GM19238 (cell line): ENCODE data around the gene PEA15.

ENCODE experiments used
- DNase-seq: peaks from one replicate; pipeline ENCODE4 v3.0.0; 2011; ENCODE audit warnings: low spot score; ENCODE audit not compliant: insufficient read length

The PEA15 gene

DNA sequence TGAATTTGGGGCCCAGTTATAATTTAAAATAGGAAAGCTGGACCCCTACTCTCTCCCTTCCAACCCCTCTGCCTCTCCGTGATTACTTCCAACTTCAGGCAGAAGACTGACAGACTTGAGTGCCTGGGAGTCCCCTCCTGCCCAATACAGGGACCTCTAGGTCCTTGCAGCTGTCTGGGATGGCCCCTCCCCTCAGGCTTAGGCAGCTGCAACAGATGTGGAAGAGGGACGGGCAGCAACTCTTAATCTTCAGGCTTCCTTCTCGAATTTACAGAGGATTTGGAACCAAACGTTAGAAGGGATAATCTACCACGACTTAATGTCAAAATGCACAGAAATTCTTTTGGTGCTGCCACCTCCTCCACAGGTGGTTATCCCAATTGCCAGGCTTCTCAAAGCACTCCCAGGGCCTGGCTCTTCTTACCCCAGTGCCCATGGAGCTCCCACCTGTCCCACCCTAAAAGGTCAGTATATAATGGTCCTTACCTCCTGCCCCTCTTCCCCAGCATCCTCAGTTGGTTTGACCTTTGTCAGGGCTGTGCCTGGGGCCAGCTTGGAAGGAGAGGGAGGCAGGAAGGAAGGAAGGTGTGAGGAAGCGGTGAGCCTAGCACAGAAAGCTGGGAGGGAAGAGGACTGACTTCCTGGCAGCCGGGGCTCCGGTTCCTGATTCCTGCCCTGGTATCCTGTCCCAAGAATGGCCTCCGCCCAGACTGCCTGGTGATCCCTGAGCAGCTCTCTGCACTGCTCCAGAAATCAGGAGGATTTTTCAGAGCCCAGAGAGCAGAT, 2.8 kb downstream of the PEA15 start:
- no peak for DNase-seq

GRCh38 chr1:160208557-160209320, 3.6 kb downstream of the PEA15 start:
- no peak for DNase-seq

DNA sequence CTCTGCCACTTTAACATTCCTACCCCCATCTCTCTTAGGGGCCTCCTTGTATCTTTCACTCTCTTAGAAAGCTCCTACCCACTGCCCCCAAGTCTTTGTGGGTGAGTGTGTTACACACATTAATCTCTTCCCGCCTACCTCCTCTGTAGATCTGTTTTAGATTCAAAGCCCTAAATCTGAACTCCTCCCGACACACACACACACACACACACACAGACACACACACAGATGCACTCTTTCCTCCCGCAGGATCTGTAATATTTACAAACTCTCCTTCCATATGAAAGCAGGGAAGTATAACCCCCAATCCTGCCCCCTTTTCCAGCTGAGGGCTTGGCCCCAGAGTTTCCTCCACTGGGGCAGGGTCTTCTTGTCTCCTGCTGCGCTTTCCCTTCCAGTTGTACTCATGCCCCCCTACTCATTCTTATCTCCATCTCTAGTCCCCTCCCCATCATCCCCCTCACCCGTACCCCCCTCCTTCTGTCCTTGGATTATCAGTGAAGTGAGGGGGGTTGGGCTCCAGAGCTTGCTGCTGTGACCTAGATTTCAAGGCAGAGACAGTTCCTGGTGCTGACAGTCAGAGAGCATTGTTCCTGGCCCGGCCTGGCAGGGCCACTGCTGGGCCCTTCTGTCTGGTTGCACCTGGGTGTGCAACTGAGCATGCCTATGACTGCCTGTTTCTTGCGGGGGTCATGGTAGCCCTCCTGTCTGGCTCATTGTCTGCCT, 4.3 kb downstream of the PEA15 start:
- no peak for DNase-seq

DNA sequence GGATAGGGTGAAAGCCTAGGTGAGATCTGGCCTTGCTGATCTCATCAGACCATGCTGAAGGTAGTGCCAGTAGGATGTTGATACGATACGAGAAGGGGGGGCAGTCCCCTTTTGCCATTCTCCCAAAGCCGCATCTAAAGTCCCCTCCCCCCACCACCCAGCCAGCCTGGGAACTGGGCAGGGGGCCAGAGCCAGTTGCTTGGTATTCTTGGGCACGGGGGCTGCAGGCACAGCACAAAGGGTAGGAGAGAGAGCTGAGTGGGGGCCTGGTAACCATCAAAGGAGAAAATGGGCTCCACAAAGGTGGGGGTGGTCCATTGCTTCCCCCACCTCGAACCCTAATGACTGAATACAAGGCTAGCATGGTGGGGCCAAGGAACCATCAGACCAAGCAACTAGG, 5.4 kb downstream of the PEA15 start:
- no peak for DNase-seq

GRCh38 chr1:160211046-160211790, 6.0 kb downstream of the PEA15 start:
- DNase-seq, result no peak

DNA sequence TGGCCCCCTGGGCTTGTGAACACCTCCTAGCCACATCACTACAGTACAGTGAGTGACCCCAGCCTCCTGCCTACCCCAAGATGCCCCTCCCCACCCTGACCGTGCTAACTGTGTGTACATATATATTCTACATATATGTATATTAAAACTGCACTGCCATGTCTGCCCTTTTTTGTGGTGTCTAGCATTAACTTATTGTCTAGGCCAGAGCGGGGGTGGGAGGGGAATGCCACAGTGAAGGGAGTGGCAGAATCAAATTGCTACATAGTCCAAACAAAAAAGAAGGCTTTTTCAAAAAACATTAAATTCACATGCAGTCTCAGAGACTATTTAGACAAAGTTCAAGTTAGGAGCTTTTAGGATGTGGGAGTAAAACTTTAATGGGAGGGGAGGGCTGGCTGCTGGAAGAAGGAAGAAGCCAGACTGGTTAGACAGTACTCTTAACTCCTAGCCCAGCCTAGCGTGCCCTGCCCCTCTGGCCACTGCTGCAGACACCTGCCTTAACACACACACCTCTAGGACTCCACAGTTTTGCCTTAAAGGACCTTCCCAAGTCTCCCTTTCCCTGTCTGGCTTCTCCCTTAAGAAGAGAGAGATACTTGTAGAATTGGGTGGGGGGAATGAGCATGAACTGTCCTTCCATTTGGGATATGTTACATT, 9.4 kb downstream of the PEA15 start:
- no peak for DNase-seq

- DNase-seq, result no peak
These were observed 11.1 kb downstream of the PEA15 start for GRCh38 chr1:160216301-160216700.

GRCh38 chr1:160217481-160218051, 12.4 kb downstream of the PEA15 start:
- no peak for DNase-seq

DNA sequence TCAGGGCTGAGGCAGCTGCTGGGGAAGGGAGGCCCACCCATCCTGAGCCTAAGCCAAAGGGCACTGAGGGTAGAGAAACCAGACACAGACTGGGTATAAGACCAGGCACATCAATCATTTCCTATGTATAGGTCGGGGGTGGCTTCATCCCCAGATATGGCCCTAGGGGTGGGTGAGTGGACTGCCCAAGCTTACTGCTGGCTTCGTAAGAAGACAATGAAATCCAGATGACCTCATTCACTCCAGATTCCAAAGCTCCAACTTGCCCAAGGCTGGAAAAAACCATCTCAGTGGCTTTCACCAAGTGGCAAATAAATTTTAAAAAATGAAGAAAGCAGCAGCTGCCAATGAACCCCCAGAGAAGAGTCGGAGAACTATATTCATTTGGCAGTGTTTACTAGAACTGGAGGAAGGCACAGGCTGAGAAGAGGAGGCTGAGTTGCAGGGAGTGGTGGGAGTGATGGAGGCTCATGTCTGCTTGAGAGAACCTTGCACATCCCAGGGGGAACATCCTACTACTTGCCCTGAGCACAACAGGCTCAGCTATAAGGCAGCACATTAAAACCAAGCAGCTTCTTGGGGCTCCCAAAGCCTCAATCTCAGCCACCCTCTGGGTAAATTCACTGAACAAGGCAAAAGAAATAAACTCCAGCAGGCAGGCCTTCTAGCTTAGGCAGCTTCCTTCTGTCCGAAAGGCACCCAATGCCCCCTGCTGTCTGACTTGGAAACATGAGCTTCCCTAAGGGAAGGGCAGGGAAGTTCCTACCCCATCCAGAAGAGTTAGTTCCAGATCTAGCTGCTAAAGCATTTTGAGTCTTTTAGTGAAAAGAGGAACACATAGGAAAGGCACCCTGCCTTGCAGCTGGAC, 14.1 kb downstream of the PEA15 start:
- no peak for DNase-seq

DNA sequence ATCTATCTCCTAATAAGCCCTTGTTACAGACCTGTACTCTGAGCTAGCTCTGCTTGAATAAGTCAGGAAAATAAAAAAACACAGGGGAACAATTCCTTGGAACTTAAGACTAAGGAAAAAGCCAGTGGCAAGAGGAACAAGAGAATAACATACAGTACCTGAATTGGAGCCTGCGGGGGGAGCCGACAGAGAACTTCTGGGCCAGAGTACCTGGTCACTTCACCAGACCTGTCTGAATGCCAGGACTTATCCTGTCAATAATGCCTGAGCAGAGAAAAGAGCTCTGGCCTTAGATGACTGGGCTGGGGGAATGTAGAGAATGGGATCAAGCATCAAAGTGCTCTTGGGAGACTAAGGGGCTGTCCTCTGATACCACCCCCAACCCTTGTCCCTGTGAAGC, 15.1 kb downstream of the PEA15 start:
- no peak for DNase-seq

DNA sequence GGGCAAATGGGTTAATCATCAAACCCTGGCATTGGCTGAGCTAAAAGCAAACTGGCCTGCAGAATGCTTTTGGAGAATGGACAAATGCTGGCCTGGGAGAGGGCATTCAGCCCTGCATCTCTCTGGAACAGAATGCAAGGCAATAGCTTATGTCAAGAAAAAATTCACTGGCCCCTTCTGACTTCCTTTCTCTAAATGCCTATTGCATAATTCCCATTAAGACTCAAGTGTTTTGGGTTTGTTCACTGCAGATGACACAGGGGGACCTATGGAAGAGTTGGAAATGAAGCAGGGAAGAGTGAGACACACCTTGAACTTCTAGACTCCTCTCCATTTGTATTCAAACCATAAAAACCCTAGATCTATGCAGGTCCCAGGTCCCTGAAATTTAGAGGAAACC, 15.9 kb downstream of the PEA15 start:
- no peak for DNase-seq

GRCh38 chr1:160222546-160222945, 17.4 kb downstream of the PEA15 start:
- no peak for DNase-seq

DNA sequence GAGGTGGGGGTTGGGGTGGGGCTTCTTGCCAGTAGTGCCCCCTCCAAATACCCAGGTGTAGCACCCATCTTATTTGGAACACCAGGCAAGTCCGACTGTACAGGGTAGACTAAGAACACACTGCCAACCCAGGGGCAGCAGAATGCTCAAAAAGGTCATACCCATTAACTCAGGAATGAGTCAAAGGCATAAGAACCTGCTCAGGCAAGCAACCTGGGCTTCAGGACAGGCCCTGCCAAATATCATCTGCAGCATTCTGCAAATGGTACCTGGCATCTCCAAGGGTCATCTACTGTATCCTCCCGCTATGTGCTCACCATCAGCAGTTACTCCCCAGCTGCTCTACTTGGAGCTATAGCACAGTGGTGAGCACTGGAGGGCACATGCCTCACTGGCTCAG, 19.4 kb downstream of the PEA15 start:
- DNase-seq, result no peak

GRCh38 chr1:160225345-160225744, 20.2 kb downstream of the PEA15 start:
- DNase-seq, result no peak

- DNase-seq, result no peak
These were observed 21.4 kb downstream of the PEA15 start for GRCh38 chr1:160226623-160227022.

GRCh38 chr1:160227034-160227433, 21.9 kb downstream of the PEA15 start:
- DNase-seq, result no peak

GRCh38 chr1:160227561-160227960, 22.4 kb downstream of the PEA15 start:
- no peak for DNase-seq

GRCh38 chr1:160228431-160228830, 23.2 kb downstream of the PEA15 start:
- no peak for DNase-seq

GRCh38 chr1:160232911-160233310, 27.7 kb downstream of the PEA15 start:
- no peak for DNase-seq

DNA sequence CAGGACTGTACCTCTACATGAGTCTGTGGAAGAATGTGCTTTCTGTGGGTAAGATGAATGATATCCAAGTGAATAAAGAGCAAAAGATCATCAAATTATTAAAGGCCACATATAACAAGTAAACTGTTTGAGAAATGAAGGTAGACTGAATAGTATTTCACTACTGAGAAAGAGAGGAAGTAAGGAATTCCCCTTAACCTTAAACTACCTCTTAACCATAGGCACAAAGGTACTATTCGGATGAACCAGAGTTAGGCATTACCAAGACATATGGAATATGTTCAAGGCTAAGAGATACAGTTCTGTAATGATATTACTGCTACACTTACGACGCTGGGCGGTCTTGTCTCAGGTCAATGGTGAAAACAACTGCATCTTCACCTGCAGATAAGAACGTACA, 31.6 kb downstream of the PEA15 start:
- DNase-seq, result no peak
